ENCODE data around the gene PDGFRA.

- TF ChIP-seq POLR2A (IDR thresholded peaks at IDR 0.05): no peak
- TF ChIP-seq CTCF (IDR thresholded peaks at IDR 0.05): no peak
- no peak for TF ChIP-seq POLR2AphosphoS5 (IDR thresholded peaks at IDR 0.05)
Measured at GRCh38 chr4:54228546-54228945, 547 bp upstream of the PDGFRA start.
